ENCODE results near the gene ZNF785.

- no peak for TF ChIP-seq USF2 (CRISPR knock-in tag; IDR thresholded peaks at IDR 0.05)
- TF ChIP-seq, protein P1, sequence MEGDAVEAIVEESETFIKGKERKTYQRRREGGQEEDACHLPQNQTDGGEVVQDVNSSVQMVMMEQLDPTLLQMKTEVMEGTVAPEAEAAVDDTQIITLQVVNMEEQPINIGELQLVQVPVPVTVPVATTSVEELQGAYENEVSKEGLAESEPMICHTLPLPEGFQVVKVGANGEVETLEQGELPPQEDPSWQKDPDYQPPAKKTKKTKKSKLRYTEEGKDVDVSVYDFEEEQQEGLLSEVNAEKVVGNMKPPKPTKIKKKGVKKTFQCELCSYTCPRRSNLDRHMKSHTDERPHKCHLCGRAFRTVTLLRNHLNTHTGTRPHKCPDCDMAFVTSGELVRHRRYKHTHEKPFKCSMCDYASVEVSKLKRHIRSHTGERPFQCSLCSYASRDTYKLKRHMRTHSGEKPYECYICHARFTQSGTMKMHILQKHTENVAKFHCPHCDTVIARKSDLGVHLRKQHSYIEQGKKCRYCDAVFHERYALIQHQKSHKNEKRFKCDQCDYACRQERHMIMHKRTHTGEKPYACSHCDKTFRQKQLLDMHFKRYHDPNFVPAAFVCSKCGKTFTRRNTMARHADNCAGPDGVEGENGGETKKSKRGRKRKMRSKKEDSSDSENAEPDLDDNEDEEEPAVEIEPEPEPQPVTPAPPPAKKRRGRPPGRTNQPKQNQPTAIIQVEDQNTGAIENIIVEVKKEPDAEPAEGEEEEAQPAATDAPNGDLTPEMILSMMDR (IDR thresholded peaks at IDR 0.05): no peak
- TF ChIP-seq, protein P2, sequence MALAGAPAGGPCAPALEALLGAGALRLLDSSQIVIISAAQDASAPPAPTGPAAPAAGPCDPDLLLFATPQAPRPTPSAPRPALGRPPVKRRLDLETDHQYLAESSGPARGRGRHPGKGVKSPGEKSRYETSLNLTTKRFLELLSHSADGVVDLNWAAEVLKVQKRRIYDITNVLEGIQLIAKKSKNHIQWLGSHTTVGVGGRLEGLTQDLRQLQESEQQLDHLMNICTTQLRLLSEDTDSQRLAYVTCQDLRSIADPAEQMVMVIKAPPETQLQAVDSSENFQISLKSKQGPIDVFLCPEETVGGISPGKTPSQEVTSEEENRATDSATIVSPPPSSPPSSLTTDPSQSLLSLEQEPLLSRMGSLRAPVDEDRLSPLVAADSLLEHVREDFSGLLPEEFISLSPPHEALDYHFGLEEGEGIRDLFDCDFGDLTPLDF (CRISPR knock-in tag; IDR thresholded peaks at IDR 0.05): no peak
- no peak for TF ChIP-seq CREB1 (CRISPR knock-in tag; IDR thresholded peaks at IDR 0.05)
- TF ChIP-seq TP53 (CRISPR knock-in tag; IDR thresholded peaks at IDR 0.05): no peak
- TF ChIP-seq, protein P3, sequence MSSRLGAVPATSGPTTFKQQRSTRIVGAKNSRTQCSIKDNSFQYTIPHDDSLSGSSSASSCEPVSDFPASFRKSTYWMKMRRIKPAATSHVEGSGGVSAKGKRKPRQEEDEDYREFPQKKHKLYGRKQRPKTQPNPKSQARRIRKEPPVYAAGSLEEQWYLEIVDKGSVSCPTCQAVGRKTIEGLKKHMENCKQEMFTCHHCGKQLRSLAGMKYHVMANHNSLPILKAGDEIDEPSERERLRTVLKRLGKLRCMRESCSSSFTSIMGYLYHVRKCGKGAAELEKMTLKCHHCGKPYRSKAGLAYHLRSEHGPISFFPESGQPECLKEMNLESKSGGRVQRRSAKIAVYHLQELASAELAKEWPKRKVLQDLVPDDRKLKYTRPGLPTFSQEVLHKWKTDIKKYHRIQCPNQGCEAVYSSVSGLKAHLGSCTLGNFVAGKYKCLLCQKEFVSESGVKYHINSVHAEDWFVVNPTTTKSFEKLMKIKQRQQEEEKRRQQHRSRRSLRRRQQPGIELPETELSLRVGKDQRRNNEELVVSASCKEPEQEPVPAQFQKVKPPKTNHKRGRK (CRISPR knock-in tag; IDR thresholded peaks at IDR 0.05; ENCODE audit: borderline replicate concordance): no peak
- TF ChIP-seq ESRRA (CRISPR knock-in tag; IDR thresholded peaks at IDR 0.05; ENCODE audit: borderline replicate concordance): no peak
- TF ChIP-seq ZMAT4 (CRISPR knock-in tag; IDR thresholded peaks at IDR 0.05): no peak
- no peak for TF ChIP-seq NR2C2 (CRISPR knock-in tag; IDR thresholded peaks at IDR 0.05)
- TF ChIP-seq NFYB (CRISPR knock-in tag; conservative IDR thresholded peaks at IDR 0.05; ENCODE audit: low read depth): no peak
- TF ChIP-seq ZNF138 (CRISPR knock-in tag; conservative IDR thresholded peaks at IDR 0.05): no peak
- TF ChIP-seq TEAD4 (CRISPR knock-in tag; IDR thresholded peaks at IDR 0.05): no peak
These were observed 19.0 kb downstream of the ZNF785 start for GRCh38 chr16:30566531-30566930.
